Measurements from ENCODE around the gene PRSS53. TPM values are rescaled to one million over a fixed set of nuclear protein-coding genes. Genes with fewer than 3 reads are reported as not detected.
"Not testable (repeated sequence)": the region's sequence is repeated elsewhere in the genome, so short reads cannot be mapped to it uniquely, and the experiment has no call there.

Gene PRSS53
- polyA plus RNA-seq (2013, experiment 1 of 4) = 4.7 TPM
- polyA plus RNA-seq (2013, experiment 2 of 4) = 5.0 TPM
- 2.6 TPM for polyA plus RNA-seq (2013, experiment 3 of 4)
- polyA plus RNA-seq (2013, experiment 4 of 4) = 3.8 TPM

DNA sequence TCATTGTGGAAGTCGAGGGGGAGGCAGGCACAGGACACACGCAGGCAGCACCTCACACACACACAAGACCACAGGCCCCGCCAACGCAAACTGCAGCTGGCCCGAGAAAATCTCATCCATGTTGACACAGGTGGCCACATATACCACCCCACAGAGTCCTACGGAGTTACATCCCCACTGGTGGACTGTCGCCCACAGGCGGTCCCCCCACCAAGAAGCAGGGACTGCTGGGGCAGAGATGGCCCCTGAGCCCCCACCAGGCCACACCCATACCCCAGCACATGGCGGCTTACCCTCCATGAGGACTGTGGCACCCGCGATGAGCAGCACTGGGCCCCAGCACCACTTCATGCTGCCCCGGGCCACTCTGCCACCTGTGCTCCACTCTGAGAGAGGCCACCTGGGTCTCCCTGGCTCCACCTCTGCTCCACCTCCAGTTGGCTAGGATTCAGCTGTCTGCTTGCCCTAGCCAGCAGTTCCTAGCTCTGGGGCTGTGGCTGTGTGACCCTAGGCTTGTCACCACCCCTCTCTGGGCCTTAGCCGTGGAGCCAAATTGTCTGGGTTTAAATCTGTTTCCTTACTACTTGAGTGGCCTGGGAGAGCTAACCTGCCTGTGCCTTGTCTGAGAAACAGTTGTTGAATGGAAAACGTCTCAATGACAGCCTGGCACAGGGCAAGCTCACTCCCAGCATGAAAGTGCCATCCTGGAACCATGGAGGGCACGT is at the start of gene PRSS53:
PRSS53 (minus strand) TSS at position 485 of the 725 bp plus-strand sequence; CDS start at position 351, 134 bp downstream.
- no peaks in the 10 kb centered on the region for H3K9me3 ChIP-seq (ENCODE audit: control insufficient read depth, low read length)
- no peaks in the 10 kb centered on the region for H3K4me1 ChIP-seq (ENCODE audit: control insufficient read depth, insufficient read depth, low read length)
- no peaks in the 10 kb centered on the region for H3K27me3 ChIP-seq (ENCODE audit: control insufficient read depth, insufficient read depth, low read length, poor library complexity, severe bottlenecking)
- no peak within 1 kb of the TSS for H3K4me3 ChIP-seq (ENCODE audit: insufficient read depth, low read depth, low read length)
- peaks cover 18% of the 10 kb centered on the region for H3K36me3 ChIP-seq (ENCODE audit: control insufficient read depth, insufficient read depth, low read length)
- no peak within 1 kb of the TSS for H3K27ac ChIP-seq (ENCODE audit: insufficient read depth, low read depth, low read length, poor library complexity, severe bottlenecking)
- 92% methylated on average over 15 of the region's 15 CpGs for WGBS, 2 experiments

- H3K27ac ChIP-seq (ENCODE audit: insufficient read depth, low read depth, low read length, poor library complexity, severe bottlenecking); H3K27me3 ChIP-seq (ENCODE audit: control insufficient read depth, insufficient read depth, low read length, poor library complexity, severe bottlenecking); H3K4me3 ChIP-seq (ENCODE audit: insufficient read depth, low read depth, low read length); H3K36me3 ChIP-seq (ENCODE audit: control insufficient read depth, insufficient read depth, low read length); H3K9me3 ChIP-seq (ENCODE audit: control insufficient read depth, low read length): not testable (repeated sequence)
- WGBS, 2 experiments = 89 to 94% methylated on average over 20 of the region's 20 CpGs
- H3K4me1 ChIP-seq (ENCODE audit: control insufficient read depth, insufficient read depth, low read length) = peaks cover 28% of the 10 kb centered on the region
These were observed 48.2 kb upstream of the PRSS53 start for GRCh38 chr16:31136822-31137499.

DNA sequence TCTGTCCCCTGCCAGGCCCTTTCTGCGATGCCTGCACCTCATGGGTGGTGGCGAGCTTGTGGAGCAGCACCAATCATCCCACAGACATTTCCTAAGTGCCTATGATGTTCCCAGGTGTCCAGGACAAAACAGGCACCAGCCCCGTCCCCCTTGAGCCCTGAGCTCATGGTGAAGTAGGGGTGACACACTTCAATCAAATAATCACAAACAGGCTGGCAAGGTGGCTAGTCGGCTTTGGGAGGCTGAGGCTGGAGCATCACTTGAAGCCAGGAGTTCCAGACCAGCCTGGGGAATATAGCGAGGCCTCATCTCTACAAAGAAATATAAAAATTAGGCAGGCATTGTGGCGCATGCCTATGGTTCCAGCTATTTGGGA is 47.5 kb upstream of the PRSS53 start:
- 91 to 92% methylated on average over 6 of the region's 6 CpGs for WGBS, 2 experiments
- no peak overlapping the region for H3K27ac ChIP-seq (ENCODE audit: insufficient read depth, low read depth, low read length, poor library complexity, severe bottlenecking)

GRCh38 chr16:31135535-31136286 is 47.0 kb upstream of the PRSS53 start, which contains the start of gene PRSS8:
Gene PRSS8, minus strand, starts transcription at chr16:31135727. Its CDS starts 229 bp downstream, at chr16:31135498.
- 39 to 41% methylated on average over 22 of the region's 22 CpGs for WGBS, 2 experiments
- Histone ChIP-seq H3K9me3 (ENCODE audit: control insufficient read depth, low read length) (no peaks in the 10 kb centered on the region), H3K4me3 (ENCODE audit: insufficient read depth, low read depth, low read length) (peak within 1 kb of the TSS; percentile 29), H3K36me3 (ENCODE audit: control insufficient read depth, insufficient read depth, low read length) (no peaks in the 10 kb centered on the region), H3K27ac (ENCODE audit: insufficient read depth, low read depth, low read length, poor library complexity, severe bottlenecking) (no peak within 1 kb of the TSS), H3K4me1 (ENCODE audit: control insufficient read depth, insufficient read depth, low read length) (peaks cover 17% of the 10 kb centered on the region), H3K27me3 (ENCODE audit: control insufficient read depth, insufficient read depth, low read length, poor library complexity, severe bottlenecking) (no peaks in the 10 kb centered on the region)

More for the DNA sequence above, 47.5 kb upstream of the PRSS53 start:
- H3K4me1 ChIP-seq (ENCODE audit: control insufficient read depth, insufficient read depth, low read length) = peaks cover 22% of the 10 kb centered on the region
- H3K4me3 ChIP-seq (ENCODE audit: insufficient read depth, low read depth, low read length) = no peak overlapping the region
- H3K27me3 ChIP-seq (ENCODE audit: control insufficient read depth, insufficient read depth, low read length, poor library complexity, severe bottlenecking) = no peaks in the 10 kb centered on the region
- H3K36me3 ChIP-seq (ENCODE audit: control insufficient read depth, insufficient read depth, low read length) = no peaks in the 10 kb centered on the region
- no peaks in the 10 kb centered on the region for H3K9me3 ChIP-seq (ENCODE audit: control insufficient read depth, low read length)

DNA sequence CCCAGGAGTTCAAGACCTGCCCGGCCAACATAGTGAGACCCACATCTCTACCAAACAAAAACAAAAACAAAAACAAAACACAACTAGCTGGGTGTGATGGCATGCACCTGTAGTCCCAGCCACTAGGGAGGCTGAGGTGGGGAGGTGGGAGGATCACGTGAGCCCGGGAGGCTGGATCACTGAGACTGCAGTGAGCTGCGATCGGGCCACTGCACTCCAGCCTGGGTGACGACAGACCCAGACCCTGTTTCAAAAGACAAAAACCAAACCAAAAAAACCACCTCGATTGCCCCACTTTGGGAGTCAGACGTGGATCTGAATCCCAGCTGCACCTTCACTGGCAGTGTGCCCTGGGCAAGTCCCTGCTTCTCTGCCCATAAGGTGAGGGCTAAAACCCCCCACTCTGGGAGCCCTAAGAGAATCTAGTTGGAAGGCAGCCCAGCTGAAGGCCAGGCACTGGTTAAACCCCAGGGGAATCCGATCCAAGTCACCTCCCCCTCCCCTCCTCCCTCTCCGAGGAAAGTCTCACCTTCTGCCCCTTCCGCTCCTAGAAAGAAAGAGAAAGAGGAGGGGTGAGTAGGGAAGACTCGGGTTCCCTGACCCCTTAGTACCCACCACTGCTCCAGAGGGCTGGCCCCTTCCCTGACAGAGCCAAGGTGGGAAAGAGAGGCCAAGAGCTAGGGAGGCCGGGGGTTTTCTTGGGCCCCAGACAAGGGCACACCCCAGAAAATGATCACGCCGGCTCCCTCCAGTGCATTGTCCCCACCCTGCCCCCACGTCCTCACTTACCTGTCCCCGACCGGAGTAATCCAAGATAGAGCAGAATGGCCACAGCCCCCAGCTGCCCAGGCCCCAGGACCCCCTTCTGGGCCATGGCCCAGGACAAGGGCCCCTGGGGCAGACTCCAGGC is 46.1 kb upstream of the PRSS53 start:
- peak overlapping the region; percentile 29 for H3K4me3 ChIP-seq (ENCODE audit: insufficient read depth, low read depth, low read length)
- H3K9me3 ChIP-seq (ENCODE audit: control insufficient read depth, low read length) = no peaks in the 10 kb centered on the region
- H3K27me3 ChIP-seq (ENCODE audit: control insufficient read depth, insufficient read depth, low read length, poor library complexity, severe bottlenecking) = no peaks in the 10 kb centered on the region
- H3K4me1 ChIP-seq (ENCODE audit: control insufficient read depth, insufficient read depth, low read length) = peaks cover 17% of the 10 kb centered on the region
- no peaks in the 10 kb centered on the region for H3K36me3 ChIP-seq (ENCODE audit: control insufficient read depth, insufficient read depth, low read length)
- WGBS, 2 experiments = 12 to 21% methylated on average over 16 to 18 of the region's 18 CpGs
- no peak overlapping the region for H3K27ac ChIP-seq (ENCODE audit: insufficient read depth, low read depth, low read length, poor library complexity, severe bottlenecking)

- no peak overlapping the region for H3K27ac ChIP-seq (ENCODE audit: insufficient read depth, low read depth, low read length, poor library complexity, severe bottlenecking)
- H3K4me3 ChIP-seq (ENCODE audit: insufficient read depth, low read depth, low read length) = no peak overlapping the region
- no peaks in the 10 kb centered on the region for H3K9me3 ChIP-seq (ENCODE audit: control insufficient read depth, low read length)
- no peaks in the 10 kb centered on the region for H3K36me3 ChIP-seq (ENCODE audit: control insufficient read depth, insufficient read depth, low read length)
- H3K4me1 ChIP-seq (ENCODE audit: control insufficient read depth, insufficient read depth, low read length) = peaks cover 17% of the 10 kb centered on the region
- WGBS, 2 experiments = 39 to 44% methylated on average over 5 of the region's 5 CpGs
- no peaks in the 10 kb centered on the region for H3K27me3 ChIP-seq (ENCODE audit: control insufficient read depth, insufficient read depth, low read length, poor library complexity, severe bottlenecking)
These were observed 45.4 kb upstream of the PRSS53 start for GRCh38 chr16:31134091-31134571.

DNA sequence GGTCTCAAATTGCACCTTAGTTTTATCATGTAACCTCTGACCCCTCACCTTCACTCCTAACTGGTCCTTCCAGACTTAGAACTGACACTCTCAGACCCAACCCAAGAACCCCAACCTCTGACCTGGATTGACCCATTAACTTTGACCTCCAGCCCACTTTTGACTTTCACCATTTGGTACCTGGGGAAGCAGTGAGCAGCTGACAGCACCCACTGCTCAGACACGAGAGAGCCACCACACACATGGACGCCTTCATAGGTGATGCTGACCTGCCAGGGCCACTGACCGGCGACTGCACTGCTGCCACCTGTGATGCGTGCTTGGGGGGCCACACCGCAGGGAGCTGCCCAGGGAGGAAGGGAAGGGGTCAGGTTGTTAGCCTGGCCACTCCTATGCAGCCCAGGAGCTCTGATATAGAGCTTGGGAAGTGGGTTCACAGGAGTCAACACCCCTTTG is 44.3 kb upstream of the PRSS53 start:
- Histone ChIP-seq H3K4me3 (ENCODE audit: insufficient read depth, low read depth, low read length) (no peak overlapping the region), H3K27ac (ENCODE audit: insufficient read depth, low read depth, low read length, poor library complexity, severe bottlenecking) (no peak overlapping the region), H3K9me3 (ENCODE audit: control insufficient read depth, low read length) (no peaks in the 10 kb centered on the region), H3K4me1 (ENCODE audit: control insufficient read depth, insufficient read depth, low read length) (peaks cover 14% of the 10 kb centered on the region), H3K36me3 (ENCODE audit: control insufficient read depth, insufficient read depth, low read length) (no peaks in the 10 kb centered on the region), H3K27me3 (ENCODE audit: control insufficient read depth, insufficient read depth, low read length, poor library complexity, severe bottlenecking) (no peaks in the 10 kb centered on the region)
- 93 to 94% methylated on average over 6 of the region's 6 CpGs for WGBS, 2 experiments

DNA sequence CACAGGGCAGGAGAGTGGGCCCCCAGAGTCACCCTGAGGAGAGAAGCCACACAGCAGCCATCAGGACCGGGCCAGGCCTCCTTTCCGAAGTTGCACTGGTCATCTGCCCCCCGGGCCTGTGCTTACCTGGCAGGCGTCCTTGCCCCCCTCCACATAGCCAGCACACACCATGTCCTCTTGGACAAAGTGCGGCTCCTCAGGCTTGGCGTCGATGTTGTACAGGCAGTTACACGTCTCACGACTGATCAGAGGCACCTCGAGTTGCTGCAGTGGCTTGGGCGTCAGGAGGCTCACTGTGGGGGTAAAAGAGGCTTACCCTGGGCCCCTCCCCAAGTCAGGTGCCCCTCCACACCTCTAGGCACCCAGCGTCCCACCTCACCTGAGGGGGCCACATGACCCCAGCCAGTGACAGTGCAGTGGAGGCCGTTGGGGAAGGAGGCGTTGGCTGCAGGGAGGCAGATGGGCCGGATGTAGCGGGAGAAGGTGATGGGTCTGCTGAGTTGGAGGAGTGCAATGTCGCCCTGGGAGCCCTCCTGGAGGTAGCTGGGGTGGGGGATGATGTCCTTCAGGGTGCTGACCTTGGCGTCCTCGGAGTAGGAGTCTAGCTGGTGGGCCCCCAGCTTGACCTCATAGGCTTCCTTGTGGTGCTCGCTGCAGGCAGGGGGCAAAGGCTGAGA is 43.7 kb upstream of the PRSS53 start:
- H3K27me3 ChIP-seq (ENCODE audit: control insufficient read depth, insufficient read depth, low read length, poor library complexity, severe bottlenecking) = no peaks in the 10 kb centered on the region
- peaks cover 4% of the 10 kb centered on the region for H3K36me3 ChIP-seq (ENCODE audit: control insufficient read depth, insufficient read depth, low read length)
- H3K9me3 ChIP-seq (ENCODE audit: control insufficient read depth, low read length) = no peaks in the 10 kb centered on the region
- H3K4me1 ChIP-seq (ENCODE audit: control insufficient read depth, insufficient read depth, low read length) = peaks cover 14% of the 10 kb centered on the region
- H3K27ac ChIP-seq (ENCODE audit: insufficient read depth, low read depth, low read length, poor library complexity, severe bottlenecking) = no peak overlapping the region
- WGBS, 2 experiments = 94 to 96% methylated on average over 20 of the region's 20 CpGs
- no peak overlapping the region for H3K4me3 ChIP-seq (ENCODE audit: insufficient read depth, low read depth, low read length)

GRCh38 chr16:31131841-31132271 is 43.1 kb upstream of the PRSS53 start:
- no peak overlapping the region for H3K4me3 ChIP-seq (ENCODE audit: insufficient read depth, low read depth, low read length)
- no peaks in the 10 kb centered on the region for H3K9me3 ChIP-seq (ENCODE audit: control insufficient read depth, low read length)
- H3K27ac ChIP-seq (ENCODE audit: insufficient read depth, low read depth, low read length, poor library complexity, severe bottlenecking) = no peak overlapping the region
- H3K4me1 ChIP-seq (ENCODE audit: control insufficient read depth, insufficient read depth, low read length) = peaks cover 14% of the 10 kb centered on the region
- no peaks in the 10 kb centered on the region for H3K27me3 ChIP-seq (ENCODE audit: control insufficient read depth, insufficient read depth, low read length, poor library complexity, severe bottlenecking)
- peaks cover 5% of the 10 kb centered on the region for H3K36me3 ChIP-seq (ENCODE audit: control insufficient read depth, insufficient read depth, low read length)
- 95 to 96% methylated on average over 5 of the region's 5 CpGs for WGBS, 2 experiments
